ENCODE measurements around the gene PIK3C3. TPM values are rescaled to one million over a fixed set of nuclear protein-coding genes. Genes with fewer than 3 reads are reported as not detected.

Gene PIK3C3
- total and polyA plus RNA-seq, 2 of the 8 experiments (the other 6 are each of a cell fraction or from before 2014, with no cell fraction given): 15.3 to 47.4 TPM

- Histone ChIP-seq H3K27ac (ENCODE audit: low read depth, low read length) (no peak overlapping the region), H3K4me3 (ENCODE audit: extremely low read depth in 1 of 4, insufficient read depth in 2 of 4, low read depth in 3 of 4, low read length in 4 of 4) (no peak overlapping the region), H2BK5ac (ENCODE audit: low read depth, low read length) (no peak overlapping the region), H3K4me1 (replicated peaks in 1 of 4; ENCODE audit: control insufficient read depth in 3 of 4, insufficient read depth in 4 of 4, low read length in 3 of 4) (peaks cover 0 to 3% (median 0%) of the 10 kb centered on the region in 4 experiments; a peak in 1 of 7 replicates), H3K79me1 (ENCODE audit: low read depth, low read length) (no peaks in the 10 kb centered on the region), H3K14ac (ENCODE audit: insufficient read length) (no peak overlapping the region), H3K9ac (replicated peaks in 1 of 4; ENCODE audit: extremely low read depth in 1 of 4, low read depth in 3 of 4, low read length in 3 of 4) (no peak overlapping the region), H4K8ac (ENCODE audit: extremely low read depth, insufficient read depth, low read length) (no peak overlapping the region), H2BK15ac (ENCODE audit: low read length) (no peak overlapping the region), H3K36me3 (ENCODE audit: control insufficient read depth in 2 of 4, insufficient read depth in 4 of 4, low read length in 3 of 4) (peaks cover 0 to 30% (median 10%) of the 10 kb centered on the region in 4 experiments; a peak in 6 of 8 replicates), H3K56ac (replicated peaks; ENCODE audit: insufficient read length, low read depth, low read length) (no peak overlapping the region), H2BK12ac (ENCODE audit: low read depth, low read length) (no peak overlapping the region), H3K4me2 (ENCODE audit: insufficient read depth in 1 of 2, low read depth in 2 of 2, low read length in 2 of 2) (no peak overlapping the region), H2BK120ac (replicated peaks; ENCODE audit: low read depth, low read length) (no peak overlapping the region), H4K5ac (ENCODE audit: insufficient read length, low read depth, low read length) (no peak overlapping the region), H3K18ac (ENCODE audit: extremely low read depth, low read length) (no peak overlapping the region), H4K91ac (replicated peaks; ENCODE audit: insufficient read length, low read length) (no peak overlapping the region), H3K27me3 (replicated peaks in 1 of 4; ENCODE audit: control insufficient read depth in 3 of 4, extremely low read depth in 1 of 4, insufficient read depth in 3 of 4, low read length in 3 of 4) (no peaks in the 10 kb centered on the region), H3K4ac (replicated peaks; ENCODE audit: insufficient read length, low read depth, low read length) (no peak overlapping the region), H2BK20ac (ENCODE audit: low read length) (no peak overlapping the region), H4K20me1 (replicated peaks in 1 of 2; ENCODE audit: control insufficient read depth in 1 of 2, insufficient read depth in 2 of 2, low read length in 2 of 2) (peaks cover 0 to 1% of the 10 kb centered on the region in 2 experiments), H2AK5ac (ENCODE audit: low read depth, low read length) (no peak overlapping the region), H2AFZ (ENCODE audit: low read length) (no peak overlapping the region), H3K23me2 (ENCODE audit: low read depth, low read length) (no peaks in the 10 kb centered on the region), H3K23ac (ENCODE audit: insufficient read length) (no peak overlapping the region), H3K9me3 (ENCODE audit: insufficient read depth in 2 of 2, low read depth in 1 of 2, low read length in 1 of 2) (no peaks in the 10 kb centered on the region), H3K79me2 (ENCODE audit: control insufficient read depth in 1 of 2, insufficient read depth in 2 of 2, low read length in 2 of 2) (no peaks in the 10 kb centered on the region)
- FAIRE-seq: no peak
- ChIA-PET CTCF (ENCODE audit: partially characterized antibody) (no interaction called here), POLR2A (ENCODE audit: partially characterized antibody) (no interaction called here)
- TF ChIP-seq CEBPB (IDR thresholded peaks at IDR 0.05; ENCODE audit: low read depth, low read length): no peak
- no peak for TF ChIP-seq BRCA1 (IDR thresholded peaks at IDR 0.05; ENCODE audit: low read depth, low read length)
- TF ChIP-seq KDM4A (IDR thresholded peaks at IDR 0.05; ENCODE audit: low read depth, low read length, severe bottlenecking): no peak
- TF ChIP-seq BACH1 (IDR thresholded peaks at IDR 0.05; ENCODE audit: low read length): no peak
- no peak for TF ChIP-seq PHF8 (conservative IDR thresholded peaks at IDR 0.05; ENCODE audit: low read depth, low read length)
- TF ChIP-seq JUN (IDR thresholded peaks at IDR 0.05; ENCODE audit: low read depth, low read length): no peak
- no peak for TF ChIP-seq EZH2 (IDR thresholded peaks at IDR 0.05; ENCODE audit: low read depth, low read length, severe bottlenecking)
- TF ChIP-seq CREB1 (IDR thresholded peaks at IDR 0.05): no peak
- WGBS, 2 experiments (ENCODE audit: extremely low coverage in 1 of 2, insufficient coverage in 1 of 2, insufficient read length in 1 of 2, insufficient replicate concordance in 2 of 2, low coverage in 1 of 2, low lambda C conversion rate in 2 of 2, missing lambda C conversion rate in 1 of 2): 98% methylated on average over 4 of the region's 4 CpGs; no CpG with 5 or more reads in 1 of the 2 experiments
- DNase-seq (ENCODE audit: low read depth in 1 of 2, low spot score in 2 of 2): no peak
Measured at GRCh38 chr18:41999751-42000150, 44.7 kb downstream of the PIK3C3 start.
